ENCODE measurements around the gene ANK3.

- TF ChIP-seq CTCF (IDR thresholded peaks at IDR 0.05; ENCODE audit: low read depth, low read length) = no peak
- no peak for TF ChIP-seq POLR2A (IDR thresholded peaks at IDR 0.05; ENCODE audit: extremely low read depth, insufficient read length)
- TF ChIP-seq MYC (IDR thresholded peaks at IDR 0.05; ENCODE audit: low read depth, low read length) = no peak
- TF ChIP-seq MAX (IDR thresholded peaks at IDR 0.05; ENCODE audit: low read depth, low read length) = no peak
Observed at GRCh38 chr10:60417901-60418300, 28.2 kb upstream of the ANK3 start.
